ENCODE data around the gene PKP2.

Gene PKP2

GRCh38 chr12:32794281-32794680 is 102.3 kb downstream of the PKP2 start (continued):
- TF ChIP-seq, protein P1, sequence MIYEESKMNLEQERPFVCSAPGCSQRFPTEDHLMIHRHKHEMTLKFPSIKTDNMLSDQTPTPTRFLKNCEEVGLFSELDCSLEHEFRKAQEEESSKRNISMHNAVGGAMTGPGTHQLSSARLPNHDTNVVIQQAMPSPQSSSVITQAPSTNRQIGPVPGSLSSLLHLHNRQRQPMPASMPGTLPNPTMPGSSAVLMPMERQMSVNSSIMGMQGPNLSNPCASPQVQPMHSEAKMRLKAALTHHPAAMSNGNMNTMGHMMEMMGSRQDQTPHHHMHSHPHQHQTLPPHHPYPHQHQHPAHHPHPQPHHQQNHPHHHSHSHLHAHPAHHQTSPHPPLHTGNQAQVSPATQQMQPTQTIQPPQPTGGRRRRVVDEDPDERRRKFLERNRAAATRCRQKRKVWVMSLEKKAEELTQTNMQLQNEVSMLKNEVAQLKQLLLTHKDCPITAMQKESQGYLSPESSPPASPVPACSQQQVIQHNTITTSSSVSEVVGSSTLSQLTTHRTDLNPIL (CRISPR knock-in tag; IDR thresholded peaks at IDR 0.05; ENCODE audit: low read depth) = no peak
- TF ChIP-seq ESRRG (CRISPR knock-in tag; IDR thresholded peaks at IDR 0.05) (no peak), RARB (CRISPR knock-in tag; IDR thresholded peaks at IDR 0.05) (no peak), SNAI2 (CRISPR knock-in tag; IDR thresholded peaks at IDR 0.05) (no peak), TOX (CRISPR knock-in tag; IDR thresholded peaks at IDR 0.05; ENCODE audit: borderline replicate concordance) (no peak), BACH2 (CRISPR knock-in tag; IDR thresholded peaks at IDR 0.05; ENCODE audit: borderline replicate concordance) (no peak), PATZ1 (CRISPR knock-in tag; IDR thresholded peaks at IDR 0.05; ENCODE audit: borderline replicate concordance) (no peak), ZNF565 (CRISPR knock-in tag; conservative IDR thresholded peaks at IDR 0.05; ENCODE audit: low read depth) (no peak), ZNF70 (CRISPR knock-in tag; IDR thresholded peaks at IDR 0.05) (no peak)

GRCh38 chr12:32789916-32790315 is 106.7 kb downstream of the PKP2 start:
- ATAC-seq = no peak
- TF ChIP-seq RARB (CRISPR knock-in tag; IDR thresholded peaks at IDR 0.05) = no peak
- no peak for TF ChIP-seq ZFP30 (CRISPR knock-in tag; IDR thresholded peaks at IDR 0.05)

GRCh38 chr12:32789446-32789845 is 107.1 kb downstream of the PKP2 start:
- TF ChIP-seq ZFP30 (CRISPR knock-in tag; IDR thresholded peaks at IDR 0.05) = no peak
- no peak for TF ChIP-seq ZFP3 (CRISPR knock-in tag; IDR thresholded peaks at IDR 0.05)
- no peak for TF ChIP-seq CSDC2 (CRISPR knock-in tag; IDR thresholded peaks at IDR 0.05)
- TF ChIP-seq ZC3H10 (CRISPR knock-in tag; IDR thresholded peaks at IDR 0.05) = no peak
- TF ChIP-seq POU6F1 (CRISPR knock-in tag; IDR thresholded peaks at IDR 0.05; ENCODE audit: borderline replicate concordance, low read depth) = no peak
- TF ChIP-seq RARB (CRISPR knock-in tag; IDR thresholded peaks at IDR 0.05) = no peak
- TF ChIP-seq CSRNP3 (CRISPR knock-in tag; IDR thresholded peaks at IDR 0.05) = no peak
- TF ChIP-seq GLIS3 (CRISPR knock-in tag; IDR thresholded peaks at IDR 0.05) = no peak
- no peak for TF ChIP-seq ARNTL (CRISPR knock-in tag; IDR thresholded peaks at IDR 0.05; ENCODE audit: borderline replicate concordance, low read depth)
- TF ChIP-seq ISL1 (CRISPR knock-in tag; IDR thresholded peaks at IDR 0.05) = no peak
- TF ChIP-seq ZNF8 (CRISPR knock-in tag; IDR thresholded peaks at IDR 0.05) = no peak
- no peak for TF ChIP-seq BACH2 (CRISPR knock-in tag; IDR thresholded peaks at IDR 0.05; ENCODE audit: borderline replicate concordance)
- TF ChIP-seq SNAI2 (CRISPR knock-in tag; IDR thresholded peaks at IDR 0.05) = no peak
- no peak for TF ChIP-seq TSHZ2 (CRISPR knock-in tag; IDR thresholded peaks at IDR 0.05)
- TF ChIP-seq PPARA (CRISPR knock-in tag; IDR thresholded peaks at IDR 0.05; ENCODE audit: borderline replicate concordance) = no peak
- no peak for TF ChIP-seq ZNF70 (CRISPR knock-in tag; IDR thresholded peaks at IDR 0.05)
- no peak for TF ChIP-seq TOX (CRISPR knock-in tag; IDR thresholded peaks at IDR 0.05; ENCODE audit: borderline replicate concordance)
- TF ChIP-seq, protein P1 (CRISPR knock-in tag; IDR thresholded peaks at IDR 0.05; ENCODE audit: low read depth) = no peak
- no peak for TF ChIP-seq ZNF565 (CRISPR knock-in tag; conservative IDR thresholded peaks at IDR 0.05; ENCODE audit: low read depth)
- no peak for ATAC-seq
